Heart left ventricle (tissue), 16 donors: ENCODE measurements around the gene EML6. TPM values are rescaled to one million over a fixed set of nuclear protein-coding genes. Genes with fewer than 3 reads are reported as not detected.

ENCODE experiments used
- ATAC-seq, 4 donors: fragments of 200-7000 bp; cut with Tn5 transposase; one replicate each; pipeline ENCODE4 v1.9.1; 2020 to 2022; ENCODE audit warnings: moderate library complexity in 4 of 4, mild to moderate bottlenecking in 3 of 4, moderate number of reproducible peaks in 1 of 4
- DNase-seq, 5 donors: peaks; one replicate each; pipeline ENCODE4 v3.0.0-alpha.2; 2020
- H3K27ac ChIP-seq, 12 donors: fragments of 200-600 bp; sonication (generic) in 4 of 12; one replicate each; pipeline versions ENCODE4 v1.5.0 to v1.8.0; 2016 to 2022; ENCODE audit warnings: mild to moderate bottlenecking in 2 of 12
- H3K27me3 ChIP-seq, 9 donors: fragments of 200-600 bp; sonication (generic) in 2 of 9; one replicate each; pipeline versions ENCODE4 v1.5.1 to v1.8.0; 2016 to 2022; ENCODE audit warnings: mild to moderate bottlenecking in 3 of 9
- H3K36me3 ChIP-seq, 9 donors: fragments of 200-600 bp; sonication (generic) in 2 of 9; one replicate each; pipeline versions ENCODE4 v1.5.0 to v1.8.0; 2018 to 2022; ENCODE audit warnings: mild to moderate bottlenecking in 2 of 9
- H3K4me1 ChIP-seq, 12 donors: fragments of 200-600 bp; sonication (generic) in 4 of 12; one replicate each; pipeline versions ENCODE4 v1.5.0 to v1.8.0; 2016 to 2022; ENCODE audit warnings: mild to moderate bottlenecking in 3 of 12
- H3K4me3 ChIP-seq, 12 donors: fragments of 200-600 bp; sonication (generic) in 4 of 12; one replicate each; pipeline versions ENCODE4 v1.5.0 to v1.8.0; 2017 to 2022; ENCODE audit warnings: mild to moderate bottlenecking in 9 of 12, moderate library complexity in 4 of 12
- H3K9me3 ChIP-seq, 12 donors: fragments of 200-600 bp; sonication (generic) in 4 of 12; one replicate each; pipeline versions ENCODE4 v1.5.0 to v1.8.0; 2016 to 2022; ENCODE audit warnings: mild to moderate bottlenecking in 1 of 12
- POLR2A ChIP-seq, 2 donors: fragments of 450-650 bp; IDR thresholded peaks; one replicate each; pipeline ENCODE4 v1.6.1; 2017; ENCODE audit warnings: antibody characterized with exemption in 2 of 2, mild to moderate bottlenecking in 2 of 2, moderate library complexity in 2 of 2
- WGBS, 4 donors: extraction: QIAGEN DNeasy Blood & Tissue Kit in 2 of 4; methylation state at CpG; one replicate each; pipeline versions ENCODE4 v1.1.5 to v1.1.7; 2013 to 2018; 5-methylcytosine and 5-hydroxymethylcytosine counted together
- intact Hi-C, 10 donors: fragments of 100-400 bp; cut with DNase I; formaldehyde crosslinking; loops; one replicate each; pipeline versions ENCODE4 v1.11.1 to v1.14.2; 2022
- polyA plus RNA-seq, 2 donors: library from polyadenylated mRNA; stranded (reverse); fragments of 200-250 nt; gene quantifications; one replicate each; pipeline ENCODE4 v1.2.3, GENCODE V29; 2013
- total RNA-seq, 9 donors: library from RNA; depleted of rRNA in 2 of 9; stranded (reverse); fragments of >200 nt in 2 of 9; fragmentation: NEBNext Ultra II Directional in 3 of 9; extraction: Animal tissue kit (Norgen Biotek cat#: 25700) in 3 of 9; gene quantifications; one replicate each; pipeline versions ENCODE4 v1.1.0 to v1.2.4, GENCODE V29; 2016 to 2023
- TF ChIP-seq, protein P1 (sequence below), 12 donors: fragments of 200-600 bp; sonication (generic) in 4 of 12; IDR thresholded peaks; one replicate each; pipeline versions ENCODE4 v1.5.0 to v1.8.0; 2018 to 2022; ENCODE audit warnings: antibody characterized with exemption in 12 of 12, mild to moderate bottlenecking in 5 of 12
- donor health status: ischemic (EF 13 %, LVEDD 7.1; RV severe dilation, severe dysfunction).
- donor health status: healthy with polysubstance abuse.
- donor health status: DM: no; HTN: yes; CAD: no.
- donor health status: DM: no; HTN: no; CAD: no.
- donor health status: ischemic (EF 25% LVEDD 6.9; RV normal size, moderate dysfunction).
- donor health status: ischemic (EF 25% LVEDD 5.7; RV mildly dilated, moderate dysfunction).
- donor health status: healthy.
- donor health status: DM: yes; HTN: yes; CAD: no.
- donor health status: ischemic (EF 35%, LVEDD 5.7; RV mildly dilated, moderate dysfunction).
- donor health status: nonischemic (EF 11% LVEDD 7.7; RV severe dilation, severe dysfunction).
- donor health status: DM: yes; HTN: yes; CAD: no.
- donor health status: PGD.
- donor health status: ischemic (EF 29% LVEDD 5.4; RV normal size, mild dysfunction).
- donor health status: nonischemic (EF 23%, LVEDD 6.1; RV moderate dilation, normal function).

The EML6 gene
- total and polyA plus RNA-seq, 11 donors = 0.08 to 1.2 (median 0.58) TPM

DNA sequence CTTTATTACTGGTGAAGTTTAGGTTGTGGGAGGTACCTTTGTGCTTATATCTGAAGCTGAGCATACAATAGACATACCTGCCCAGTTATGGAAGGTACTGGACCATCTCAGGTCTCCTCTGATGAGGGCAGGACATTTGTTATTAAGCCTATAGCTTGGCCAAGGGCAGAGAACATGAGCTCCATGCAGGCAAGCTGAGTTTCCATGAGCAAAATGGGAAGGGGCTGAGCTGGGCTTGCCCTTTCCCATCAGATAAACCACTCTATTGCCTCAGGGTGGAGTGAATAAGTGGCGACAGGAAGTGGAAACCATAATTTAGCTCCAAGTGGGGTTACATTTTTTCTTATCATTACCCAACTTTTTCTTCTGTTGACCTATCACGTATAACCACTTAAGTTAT, 39.9 kb upstream of the EML6 start:
- no peaks in the 10 kb centered on the region for H3K36me3 ChIP-seq
- 78 to 94% (median 91%) methylated on average over 2 of the region's 2 CpGs for WGBS, 4 donors
- H3K4me3 ChIP-seq = no peak overlapping the region
- H3K4me1 ChIP-seq = peaks cover 0 to 13% (median 7%) of the 10 kb centered on the region in 12 donors
- no peak for ATAC-seq
- no peak for TF ChIP-seq POLR2A (IDR thresholded peaks at IDR 0.05)
- TF ChIP-seq, protein P1, sequence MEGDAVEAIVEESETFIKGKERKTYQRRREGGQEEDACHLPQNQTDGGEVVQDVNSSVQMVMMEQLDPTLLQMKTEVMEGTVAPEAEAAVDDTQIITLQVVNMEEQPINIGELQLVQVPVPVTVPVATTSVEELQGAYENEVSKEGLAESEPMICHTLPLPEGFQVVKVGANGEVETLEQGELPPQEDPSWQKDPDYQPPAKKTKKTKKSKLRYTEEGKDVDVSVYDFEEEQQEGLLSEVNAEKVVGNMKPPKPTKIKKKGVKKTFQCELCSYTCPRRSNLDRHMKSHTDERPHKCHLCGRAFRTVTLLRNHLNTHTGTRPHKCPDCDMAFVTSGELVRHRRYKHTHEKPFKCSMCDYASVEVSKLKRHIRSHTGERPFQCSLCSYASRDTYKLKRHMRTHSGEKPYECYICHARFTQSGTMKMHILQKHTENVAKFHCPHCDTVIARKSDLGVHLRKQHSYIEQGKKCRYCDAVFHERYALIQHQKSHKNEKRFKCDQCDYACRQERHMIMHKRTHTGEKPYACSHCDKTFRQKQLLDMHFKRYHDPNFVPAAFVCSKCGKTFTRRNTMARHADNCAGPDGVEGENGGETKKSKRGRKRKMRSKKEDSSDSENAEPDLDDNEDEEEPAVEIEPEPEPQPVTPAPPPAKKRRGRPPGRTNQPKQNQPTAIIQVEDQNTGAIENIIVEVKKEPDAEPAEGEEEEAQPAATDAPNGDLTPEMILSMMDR (IDR thresholded peaks at IDR 0.05) = no peak
- H3K27ac ChIP-seq = no peak overlapping the region
- H3K27me3 ChIP-seq = no peaks in the 10 kb centered on the region
- H3K9me3 ChIP-seq = no peaks in the 10 kb centered on the region
- intact Hi-C loops = no loop called here
- DNase-seq = no peak

- intact Hi-C loops = no loop called here
- Histone ChIP-seq H3K9me3 (no peaks in the 10 kb centered on the region), H3K27me3 (no peaks in the 10 kb centered on the region), H3K4me3 (no peak overlapping the region), H3K36me3 (no peaks in the 10 kb centered on the region), H3K27ac (no peak overlapping the region), H3K4me1 (peaks cover 0 to 8% (median 6%) of the 10 kb centered on the region in 12 donors)
- ATAC-seq (no peak), DNase-seq (no peak)
- WGBS, 4 donors = 70 to 78% (median 76%) methylated on average over 4 of the region's 4 CpGs
- TF ChIP-seq, protein P1 (IDR thresholded peaks at IDR 0.05) = no peak
- no peak for TF ChIP-seq POLR2A (IDR thresholded peaks at IDR 0.05)
Observed at GRCh38 chr2:54685263-54685775, 38.1 kb upstream of the EML6 start.

- ATAC-seq = no peak
- no peaks in the 10 kb centered on the region for H3K27me3 ChIP-seq
- no peaks in the 10 kb centered on the region for H3K9me3 ChIP-seq
- DNase-seq = no peak
- no peak overlapping the region for H3K4me3 ChIP-seq
- H3K4me1 ChIP-seq = no peaks in the 10 kb centered on the region
- no peak overlapping the region for H3K27ac ChIP-seq
- intact Hi-C loops = no loop called here
- 84 to 93% (median 89%) methylated on average over 4 of the region's 4 CpGs for WGBS, 4 donors
- no peaks in the 10 kb centered on the region for H3K36me3 ChIP-seq
- no peak for TF ChIP-seq POLR2A (IDR thresholded peaks at IDR 0.05)
- TF ChIP-seq, protein P1 (IDR thresholded peaks at IDR 0.05) = no peak
Observed at GRCh38 chr2:54687595-54688152, 35.8 kb upstream of the EML6 start.

DNA sequence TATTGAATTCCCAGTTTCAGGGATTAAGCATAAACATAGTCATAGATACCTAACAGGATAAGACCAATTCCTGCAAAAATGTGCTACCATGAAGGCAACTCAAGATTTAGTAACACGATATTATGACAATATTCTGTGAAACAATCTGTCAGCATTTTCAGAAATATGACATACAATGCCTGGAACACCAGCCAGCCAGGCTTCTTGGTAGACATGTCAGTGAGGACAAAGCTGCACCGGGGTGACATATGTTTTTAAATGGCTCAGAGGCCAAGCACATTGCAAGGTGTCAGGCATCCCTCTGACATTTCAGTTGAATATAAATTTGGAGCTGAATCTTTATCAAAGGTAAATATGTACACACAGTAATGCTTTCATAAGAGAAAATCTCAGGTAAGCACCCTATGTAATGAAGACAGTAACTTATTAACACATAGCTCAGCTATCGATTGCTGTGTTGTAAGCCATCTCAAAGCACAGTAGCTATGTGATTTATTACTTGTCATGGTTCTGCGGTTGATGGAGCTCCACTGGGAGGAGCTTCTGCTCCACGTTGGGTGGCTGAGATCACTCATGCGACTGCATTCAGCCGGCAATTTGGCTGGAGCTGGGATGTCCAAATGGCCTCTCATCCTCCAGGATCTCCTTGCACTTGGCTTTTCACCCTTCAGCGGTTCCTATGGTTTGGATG, 31.9 kb upstream of the EML6 start:
- H3K9me3 ChIP-seq = no peaks in the 10 kb centered on the region
- no peaks in the 10 kb centered on the region for H3K4me1 ChIP-seq
- H3K4me3 ChIP-seq = no peak overlapping the region
- WGBS, 4 donors = 89 to 92% (median 91%) methylated on average over 8 of the region's 8 CpGs
- H3K27me3 ChIP-seq = no peaks in the 10 kb centered on the region
- no peak for TF ChIP-seq POLR2A (IDR thresholded peaks at IDR 0.05)
- TF ChIP-seq, protein P1 (IDR thresholded peaks at IDR 0.05) = no peak
- intact Hi-C loops = no loop called here
- DNase-seq = no peak
- ATAC-seq = no peak
- H3K36me3 ChIP-seq = no peaks in the 10 kb centered on the region
- H3K27ac ChIP-seq = no peak overlapping the region
